VCaP (cell line): ENCODE data around the gene B4GALNT4.
"Not testable (repeated sequence)": the region's sequence is repeated elsewhere in the genome, so short reads cannot be mapped to it uniquely, and the experiment has no call there.

Experiments
- H3K27ac ChIP-seq: fragments of 450-650 bp; 2 replicates; pipeline ENCODE4 v1.5.1; 2017
- CTCF ChIP-seq: fragments of 450-650 bp; conservative IDR thresholded peaks from 2 replicates; pipeline ENCODE4 v1.5.1; 2017; ENCODE audit warnings: mild to moderate bottlenecking, moderate library complexity

The B4GALNT4 gene

GRCh38 chr11:386483-386882 is 17.2 kb downstream of the B4GALNT4 start:
- no peak for TF ChIP-seq CTCF
- no peak overlapping the region for H3K27ac ChIP-seq

GRCh38 chr11:387193-387793 is 18.0 kb downstream of the B4GALNT4 start:
- H3K27ac ChIP-seq, result no peak overlapping the region
- TF ChIP-seq CTCF, result no peak

GRCh38 chr11:389369-389768 is 20.1 kb downstream of the B4GALNT4 start:
- not testable (repeated sequence) for H3K27ac ChIP-seq

- no peak for TF ChIP-seq CTCF
- no peak overlapping the region for H3K27ac ChIP-seq
These were observed 20.9 kb downstream of the B4GALNT4 start for GRCh38 chr11:390175-390574.

GRCh38 chr11:391117-392017 is 22.1 kb downstream of the B4GALNT4 start:
- H3K27ac ChIP-seq, result no peak overlapping the region
- TF ChIP-seq CTCF, result no peak

- H3K27ac ChIP-seq, result no peak overlapping the region; the same call in 1 of the 2 replicates
These were observed 22.9 kb downstream of the B4GALNT4 start for GRCh38 chr11:392102-392777.

More at GRCh38 chr11:392102-392777, 22.9 kb downstream of the B4GALNT4 start:
- TF ChIP-seq CTCF, result no peak
